ENCODE measurements around the gene MARK4.

DNA sequence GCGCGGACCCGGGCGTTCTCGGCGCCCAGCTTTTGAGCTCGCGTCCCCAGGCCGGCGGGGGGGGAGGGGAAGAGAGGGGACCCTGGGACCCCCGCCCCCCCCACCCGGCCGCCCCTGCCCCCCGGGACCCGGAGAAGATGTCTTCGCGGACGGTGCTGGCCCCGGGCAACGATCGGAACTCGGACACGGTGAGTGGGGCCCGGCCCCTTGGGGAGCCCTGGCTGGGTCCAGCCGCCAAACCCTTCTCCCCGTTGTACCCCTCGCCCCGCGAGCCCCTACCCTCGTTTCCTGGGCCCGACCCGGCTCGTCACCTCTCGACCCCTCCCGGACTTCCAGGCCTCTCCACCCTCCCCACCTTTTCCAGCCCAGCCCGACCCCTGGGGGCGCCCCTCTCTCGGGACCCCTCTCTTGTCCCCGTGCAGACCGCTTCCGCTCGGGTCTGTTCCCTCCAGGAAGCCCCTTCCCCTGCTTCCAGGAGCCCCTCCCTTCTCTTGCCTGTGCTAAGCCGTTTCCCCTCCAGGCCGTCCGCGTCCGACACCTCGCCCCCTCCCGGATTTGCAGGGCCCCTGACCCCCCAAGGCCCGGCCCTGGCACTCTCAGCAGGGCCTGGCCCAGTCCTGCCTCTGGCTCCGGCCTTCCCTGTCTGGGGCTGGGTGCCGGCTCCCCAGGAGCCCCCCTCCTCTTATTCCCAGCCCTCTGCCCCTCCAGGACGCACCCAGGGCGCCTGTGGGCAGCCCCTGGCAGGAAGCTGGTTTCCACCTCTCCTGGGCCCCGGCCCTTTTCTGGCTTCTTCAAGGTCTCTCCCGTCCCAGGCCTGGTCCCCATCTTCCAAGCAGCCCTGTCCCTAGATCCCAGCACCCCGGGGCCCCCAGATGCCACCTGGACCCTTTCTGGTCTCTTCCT lies 632 bp downstream of the MARK4 start:
- TF ChIP-seq, protein P1, sequence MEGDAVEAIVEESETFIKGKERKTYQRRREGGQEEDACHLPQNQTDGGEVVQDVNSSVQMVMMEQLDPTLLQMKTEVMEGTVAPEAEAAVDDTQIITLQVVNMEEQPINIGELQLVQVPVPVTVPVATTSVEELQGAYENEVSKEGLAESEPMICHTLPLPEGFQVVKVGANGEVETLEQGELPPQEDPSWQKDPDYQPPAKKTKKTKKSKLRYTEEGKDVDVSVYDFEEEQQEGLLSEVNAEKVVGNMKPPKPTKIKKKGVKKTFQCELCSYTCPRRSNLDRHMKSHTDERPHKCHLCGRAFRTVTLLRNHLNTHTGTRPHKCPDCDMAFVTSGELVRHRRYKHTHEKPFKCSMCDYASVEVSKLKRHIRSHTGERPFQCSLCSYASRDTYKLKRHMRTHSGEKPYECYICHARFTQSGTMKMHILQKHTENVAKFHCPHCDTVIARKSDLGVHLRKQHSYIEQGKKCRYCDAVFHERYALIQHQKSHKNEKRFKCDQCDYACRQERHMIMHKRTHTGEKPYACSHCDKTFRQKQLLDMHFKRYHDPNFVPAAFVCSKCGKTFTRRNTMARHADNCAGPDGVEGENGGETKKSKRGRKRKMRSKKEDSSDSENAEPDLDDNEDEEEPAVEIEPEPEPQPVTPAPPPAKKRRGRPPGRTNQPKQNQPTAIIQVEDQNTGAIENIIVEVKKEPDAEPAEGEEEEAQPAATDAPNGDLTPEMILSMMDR (IDR thresholded peaks at IDR 0.05): no peak
- no peak for TF ChIP-seq POLR2AphosphoS5 (IDR thresholded peaks at IDR 0.05)
